T-cell (primary cell): Measurements from ENCODE around the gene EPSTI1. TPM values are rescaled to one million over a fixed set of nuclear protein-coding genes. Genes with fewer than 3 reads are reported as not detected.
A peak's percentile ranks its signal among the peaks of the same experiment; 100 is the strongest.

Experiments used
- ATAC-seq, 4 experiments: fragments of 200-7000 bp in 3 of 4; fragments of 150-1000 bp in 1 of 4; cut with Tn5 transposase; replicated peaks in 1 of 4; 1 replicate in 3 of 4; 2 replicates in 1 of 4; pipeline ENCODE4 v1.10.0; 2021; ENCODE audit warnings: moderate library complexity in 3 of 4, mild to moderate bottlenecking in 2 of 4, moderate number of reproducible peaks in 1 of 4
- CTCF ChIA-PET, 2 donors: fragments of 300-600 bp; sonication (Branson Sonifier 250); formaldehyde crosslinking; loops; one replicate each; lab custom pipeline; 2022; ENCODE audit warnings: antibody characterized with exemption in 2 of 2; lab: Charles Lee
- POLR2A ChIA-PET, 2 donors: fragments of 300-600 bp; sonication (Branson Sonifier 250); formaldehyde crosslinking; loops; one replicate each; lab custom pipeline; 2022; ENCODE audit warnings: antibody characterized with exemption in 2 of 2; lab: Charles Lee
- DNase-seq, 35 experiments: peaks; one replicate each; pipeline versions ENCODE4 v3.0.0 to v3.0.0-alpha.2; 2013 to 2023
- H3K27ac ChIP-seq: one replicate; pipeline ENCODE4 v1.5.1; 2013; ENCODE audit warnings: low read length
- H3K27me3 ChIP-seq, 2 experiments: replicated peaks in 1 of 2; 1 replicate in 1 of 2; 2 replicates in 1 of 2; pipeline versions ENCODE4 v1.6.1 to v1.7.0; 2013; ENCODE audit warnings: low read length in 1 of 2, mixed read lengths in 1 of 2; ENCODE audit not compliant: control insufficient read depth in 2 of 2, insufficient read depth in 2 of 2; ENCODE audit errors: extremely low read depth in 1 of 2
- H3K36me3 ChIP-seq, 2 donors: 1 replicate in 1 of 2; 2 replicates in 1 of 2; pipeline versions ENCODE4 v1.6.1 to v1.7.0; 2013; ENCODE audit warnings: low read length in 1 of 2; ENCODE audit not compliant: control insufficient read depth in 2 of 2, insufficient read depth in 1 of 2; ENCODE audit errors: extremely low read depth in 1 of 2
- H3K4me1 ChIP-seq, 2 experiments: 1 replicate in 1 of 2; 2 replicates in 1 of 2; pipeline versions ENCODE4 v1.6.1 to v1.7.0; 2013; ENCODE audit warnings: low read length in 2 of 2, mixed read lengths in 1 of 2; ENCODE audit not compliant: insufficient read depth in 2 of 2, control insufficient read depth in 1 of 2; ENCODE audit errors: extremely low read depth in 1 of 2
- H3K4me3 ChIP-seq, 2 donors: 1 replicate in 1 of 2; 2 replicates in 1 of 2; pipeline versions ENCODE4 v1.5.1 to v1.7.0; 2013; ENCODE audit warnings: mild to moderate bottlenecking in 2 of 2, low read length in 1 of 2, moderate library complexity in 1 of 2; ENCODE audit not compliant: control insufficient read depth in 1 of 2; ENCODE audit errors: extremely low read depth in 1 of 2
- H3K9me3 ChIP-seq: 2 replicates; pipeline ENCODE4 v1.7.0; 2013
- H3K27ac Mint-ChIP-seq, 2 donors: one replicate each; pipeline ENCODE4 v1.8.0; 2020 to 2021; ENCODE audit warnings: mild to moderate bottlenecking in 2 of 2, mixed read lengths in 2 of 2
- H3K27me3 Mint-ChIP-seq, 2 donors: one replicate each; pipeline ENCODE4 v1.8.0; 2021 to 2022; ENCODE audit warnings: mixed read lengths in 2 of 2
- H3K36me3 Mint-ChIP-seq: one replicate; pipeline ENCODE4 v1.8.0; 2021; ENCODE audit warnings: mixed read lengths
- H3K4me1 Mint-ChIP-seq, 3 donors: one replicate each; pipeline ENCODE4 v1.8.0; 2020 to 2022; ENCODE audit warnings: mixed read lengths in 3 of 3, mild to moderate bottlenecking in 1 of 3
- H3K4me3 Mint-ChIP-seq, 3 donors: one replicate each; pipeline ENCODE4 v1.8.0; 2020 to 2022; ENCODE audit warnings: mild to moderate bottlenecking in 3 of 3, mixed read lengths in 3 of 3, moderate library complexity in 3 of 3
- H3K9me3 Mint-ChIP-seq, 3 donors: one replicate each; pipeline ENCODE4 v1.8.0; 2020 to 2022; ENCODE audit warnings: mixed read lengths in 3 of 3
- WGBS: methylation state at CpG from one replicate; pipeline ENCODE4 v1.1.5; 2013; ENCODE audit warnings: missing lambda C conversion rate; ENCODE audit not compliant: insufficient coverage; 5-methylcytosine and 5-hydroxymethylcytosine counted together
- total RNA-seq, 35 experiments: library from RNA in 6 of 35; stranded (reverse) in 6 of 35; fragments of 120-200 nt in 1 of 35; gene quantifications; one replicate each; pipeline versions ENCODE4 v1.2.1 to v1.2.4 and lab custom pipeline; 2013 to 2026

The EPSTI1 gene
- total RNA-seq, 5 donors from 2014 or later (not counting 1 experiment from before 2014, with no cell fraction given): 15.3 to 29.9 (median 28.5) TPM

DNA sequence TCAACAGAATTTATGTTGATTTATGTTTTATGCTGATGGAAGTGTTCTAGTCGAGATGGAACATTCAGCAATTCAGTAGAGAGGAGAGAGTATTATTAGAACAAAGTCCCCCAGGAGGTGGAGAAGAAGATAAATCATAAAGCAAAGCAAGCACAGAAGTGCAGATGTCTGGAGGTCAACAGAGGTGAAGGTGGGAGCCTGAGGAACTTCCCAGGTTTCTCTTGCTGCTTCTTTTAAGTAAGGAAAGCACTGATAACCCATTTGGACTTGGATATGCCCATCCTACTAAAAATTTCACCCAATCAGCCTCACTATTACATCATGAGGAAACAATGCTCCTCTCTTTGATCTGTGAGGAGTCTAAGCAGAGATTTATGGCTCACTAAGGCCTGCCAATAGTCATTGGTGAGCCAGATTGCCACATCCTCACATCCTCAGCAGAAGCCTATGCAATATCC, 98.8 kb downstream of the EPSTI1 start:
- POLR2A ChIA-PET: no interaction called here
- WGBS: 38% methylated on average over 1 of the region's 1 CpG
- CTCF ChIA-PET: no interaction called here

DNA sequence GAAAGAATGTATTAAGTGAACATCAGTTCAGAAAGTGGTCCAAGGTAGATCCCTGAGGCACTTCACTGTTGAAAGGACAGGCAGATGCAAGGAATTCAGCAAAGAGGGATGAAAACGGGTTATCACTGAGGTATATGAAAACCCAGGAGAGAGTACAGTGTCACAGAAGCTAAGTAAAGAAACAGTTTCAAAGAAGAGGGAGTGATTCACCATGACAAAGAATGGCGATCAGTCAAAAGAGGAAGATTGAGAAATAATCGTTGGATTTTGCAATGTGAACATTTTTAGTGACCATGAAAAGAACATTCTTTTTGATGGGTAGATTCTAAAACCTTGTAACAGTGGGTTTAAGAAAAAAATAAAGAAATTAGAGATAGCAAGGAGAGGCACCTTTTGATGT, 99.3 kb downstream of the EPSTI1 start:
- no peaks in the 10 kb centered on the region for H3K27me3 Mint-ChIP-seq
- no peak overlapping the region for H3K27ac Mint-ChIP-seq
- H3K4me3 Mint-ChIP-seq: no peak overlapping the region
- ChIA-PET POLR2A (no interaction called here), CTCF (no interaction called here)
- H3K4me1 ChIP-seq: no peaks in the 10 kb centered on the region
- H3K27ac ChIP-seq: no peak overlapping the region
- ATAC-seq (no peak), DNase-seq (no peak)
- H3K9me3 Mint-ChIP-seq: no peaks in the 10 kb centered on the region
- H3K36me3 Mint-ChIP-seq: peaks cover 44% of the 10 kb centered on the region
- H3K27me3 ChIP-seq: no peaks in the 10 kb centered on the region
- peaks cover 0 to 6% (median 0%) of the 10 kb centered on the region in 3 donors for H3K4me1 Mint-ChIP-seq
- H3K9me3 ChIP-seq: no peaks in the 10 kb centered on the region
- H3K36me3 ChIP-seq: peaks cover 4 to 57% of the 10 kb centered on the region in 2 donors
- WGBS: 81% methylated on average over 3 of the region's 3 CpGs
- no peak overlapping the region for H3K4me3 ChIP-seq

More for the DNA sequence above, 98.8 kb downstream of the EPSTI1 start:
- ATAC-seq (no peak), DNase-seq (no peak)
- Histone ChIP-seq H3K27me3 (no peaks in the 10 kb centered on the region), H3K27ac (no peak overlapping the region), H3K4me1 (no peaks in the 10 kb centered on the region), H3K4me3 (no peak overlapping the region), H3K36me3 (peaks cover 4 to 58% of the 10 kb centered on the region in 2 donors), H3K9me3 (no peaks in the 10 kb centered on the region)
- no peak overlapping the region for H3K4me3 Mint-ChIP-seq
- H3K36me3 Mint-ChIP-seq: peaks cover 43% of the 10 kb centered on the region
- no peaks in the 10 kb centered on the region for H3K27me3 Mint-ChIP-seq
- no peaks in the 10 kb centered on the region for H3K9me3 Mint-ChIP-seq
- H3K4me1 Mint-ChIP-seq: peaks cover 0 to 6% (median 0%) of the 10 kb centered on the region in 3 donors
- no peak overlapping the region for H3K27ac Mint-ChIP-seq

DNA sequence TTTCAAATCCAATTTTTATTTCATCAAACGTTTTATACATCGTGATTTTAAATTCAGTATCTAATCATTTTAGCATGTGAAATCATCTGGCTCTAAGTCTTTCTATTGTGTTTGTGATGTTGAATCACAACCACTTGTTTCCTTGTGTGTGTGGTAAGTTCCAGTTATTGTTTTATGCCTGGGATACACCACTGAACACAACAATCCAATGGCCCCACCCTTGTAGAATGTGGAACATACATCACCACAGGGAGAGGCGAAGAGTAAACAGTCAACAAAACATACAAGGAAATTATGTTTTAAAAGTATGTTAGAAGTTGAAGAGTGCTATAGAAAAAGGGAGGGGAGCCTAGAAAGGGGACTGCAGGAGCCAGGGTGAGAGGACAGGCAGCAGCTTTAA, 100.5 kb downstream of the EPSTI1 start:
- ATAC-seq (no peak), DNase-seq (no peak)
- no peaks in the 10 kb centered on the region for H3K9me3 ChIP-seq
- no peak overlapping the region for H3K4me3 ChIP-seq
- Mint-ChIP-seq H3K4me3 (no peak overlapping the region), H3K27ac (no peak overlapping the region), H3K4me1 (peaks cover 0 to 4% (median 0%) of the 10 kb centered on the region in 3 donors), H3K27me3 (no peaks in the 10 kb centered on the region), H3K9me3 (no peaks in the 10 kb centered on the region), H3K36me3 (peaks cover 45% of the 10 kb centered on the region)
- no CpG with 5 or more reads among the region's 3 CpGs for WGBS
- no peaks in the 10 kb centered on the region for H3K27me3 ChIP-seq
- no peak overlapping the region for H3K27ac ChIP-seq
- CTCF ChIA-PET: no interaction called here
- POLR2A ChIA-PET: no interaction called here
- H3K36me3 ChIP-seq: peaks cover 4 to 60% of the 10 kb centered on the region in 2 donors
- no peaks in the 10 kb centered on the region for H3K4me1 ChIP-seq

DNA sequence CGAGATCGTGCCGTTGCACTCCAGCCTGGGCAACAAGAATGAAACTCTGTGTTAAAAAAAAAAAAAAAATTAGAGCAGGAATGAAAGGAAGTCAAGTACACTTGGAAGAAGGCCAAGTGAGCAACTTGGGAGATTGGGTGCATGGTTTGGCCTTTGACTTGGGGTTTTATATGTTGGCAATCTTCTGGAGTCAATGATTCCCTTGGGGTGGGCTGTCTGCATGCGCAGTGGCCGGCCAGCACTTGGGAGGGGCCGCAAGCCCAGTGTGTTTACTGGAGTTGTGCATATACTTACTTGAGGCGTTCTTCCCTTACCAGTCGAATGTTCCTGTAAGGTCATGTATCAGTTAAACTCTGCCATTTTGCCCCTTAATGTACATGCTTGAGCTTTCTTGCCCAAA, 106.7 kb downstream of the EPSTI1 start:
- Histone ChIP-seq H3K4me3 (no peak overlapping the region), H3K36me3 (peaks cover 0 to 23% of the 10 kb centered on the region in 2 donors), H3K9me3 (no peaks in the 10 kb centered on the region), H3K4me1 (no peaks in the 10 kb centered on the region), H3K27ac (no peak overlapping the region), H3K27me3 (no peaks in the 10 kb centered on the region)
- no peak for DNase-seq
- CTCF ChIA-PET: no interaction called here
- Mint-ChIP-seq H3K27ac (no peak overlapping the region), H3K9me3 (no peaks in the 10 kb centered on the region), H3K4me1 (peaks cover 9 to 20% (median 9%) of the 10 kb centered on the region in 3 donors), H3K36me3 (peaks cover 46% of the 10 kb centered on the region), H3K4me3 (no peak overlapping the region), H3K27me3 (peaks cover 2 to 5% of the 10 kb centered on the region in 2 donors)
- POLR2A ChIA-PET: no interaction called here
- 100% methylated on average over 3 of the region's 8 CpGs for WGBS
- no peak for ATAC-seq

DNA sequence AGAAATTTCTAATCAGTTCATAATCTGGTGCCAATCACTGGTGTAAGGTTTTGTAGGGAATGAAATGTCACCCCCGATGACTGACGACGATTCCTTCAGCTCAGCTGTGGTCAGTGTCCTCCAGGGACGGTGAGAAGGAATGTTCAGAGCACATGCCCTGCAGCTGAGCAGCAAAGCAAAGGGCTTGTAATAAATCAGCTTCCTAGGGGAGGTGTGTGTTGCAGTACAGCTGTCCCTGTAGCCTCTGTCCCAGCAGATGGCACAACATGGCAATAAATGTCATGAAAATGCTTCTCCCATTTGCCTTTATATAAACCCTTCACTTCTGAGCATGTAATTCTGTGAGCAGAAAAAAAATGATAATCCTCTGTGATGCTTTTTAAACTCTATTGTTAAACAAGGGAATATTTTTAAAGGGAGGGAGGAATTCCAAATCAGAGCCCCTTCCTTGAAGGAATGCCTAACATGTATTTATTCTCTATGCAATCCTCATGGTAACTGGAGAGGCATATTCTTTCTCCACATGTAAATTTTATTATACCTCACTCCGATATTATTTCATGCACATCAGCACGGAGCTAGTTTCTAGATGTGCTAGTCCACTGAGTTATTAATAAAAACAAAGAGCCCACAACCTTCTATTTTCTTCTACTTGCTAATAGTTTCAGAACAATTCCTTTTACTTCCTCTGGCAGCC, 108.1 kb downstream of the EPSTI1 start:
- 63% methylated on average over 3 of the region's 6 CpGs for WGBS
- DNase-seq: peak in 1 of 35 experiments; percentile 3
- Mint-ChIP-seq H3K9me3 (no peaks in the 10 kb centered on the region), H3K4me1 (peaks cover 9 to 20% (median 9%) of the 10 kb centered on the region in 3 donors), H3K36me3 (peaks cover 46% of the 10 kb centered on the region), H3K4me3 (no peak overlapping the region), H3K27ac (no peak overlapping the region), H3K27me3 (peaks cover 7 to 11% of the 10 kb centered on the region in 2 donors)
- Histone ChIP-seq H3K27ac (no peak overlapping the region), H3K27me3 (no peaks in the 10 kb centered on the region), H3K4me1 (no peaks in the 10 kb centered on the region), H3K4me3 (no peak overlapping the region), H3K36me3 (peaks cover 0 to 19% of the 10 kb centered on the region in 2 donors), H3K9me3 (no peaks in the 10 kb centered on the region)
- CTCF ChIA-PET: no interaction called here
- ATAC-seq: no peak
- POLR2A ChIA-PET: no interaction called here

DNA sequence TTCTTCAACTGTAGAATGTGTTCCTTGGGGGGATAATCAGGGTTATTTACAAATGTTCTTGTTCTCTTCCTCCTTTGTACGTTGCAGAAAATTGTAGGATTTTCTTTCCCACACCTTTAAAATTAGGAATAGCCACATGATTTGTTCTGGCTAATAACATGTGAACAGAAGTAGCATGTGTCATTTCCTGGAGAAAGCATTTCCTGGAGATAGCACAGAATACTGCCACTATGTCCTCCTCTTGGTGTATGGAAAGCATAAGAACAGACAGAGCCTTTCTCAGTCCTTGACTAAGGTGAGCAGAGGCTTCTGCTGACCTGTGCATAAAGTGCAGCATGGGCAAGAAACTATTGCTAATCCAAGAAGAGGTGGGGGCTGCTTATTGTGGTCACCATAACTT, 108.9 kb downstream of the EPSTI1 start:
- DNase-seq: no peak
- H3K4me1 Mint-ChIP-seq: peaks cover 9 to 20% (median 9%) of the 10 kb centered on the region in 3 donors
- peaks cover 42% of the 10 kb centered on the region for H3K36me3 Mint-ChIP-seq
- H3K27me3 Mint-ChIP-seq: peaks cover 10 to 11% of the 10 kb centered on the region in 2 donors
- CTCF ChIA-PET: no interaction called here
- Histone ChIP-seq H3K27me3 (no peaks in the 10 kb centered on the region), H3K36me3 (peaks cover 0 to 15% of the 10 kb centered on the region in 2 donors), H3K27ac (no peak overlapping the region), H3K9me3 (no peaks in the 10 kb centered on the region), H3K4me3 (no peak overlapping the region), H3K4me1 (no peaks in the 10 kb centered on the region)
- POLR2A ChIA-PET: no interaction called here
- ATAC-seq: no peak
- no peaks in the 10 kb centered on the region for H3K9me3 Mint-ChIP-seq
- no peak overlapping the region for H3K27ac Mint-ChIP-seq
- WGBS: no CpG with 5 or more reads among the region's 1 CpG
- H3K4me3 Mint-ChIP-seq: no peak overlapping the region
